ENCODE measurements around the gene DLX2.

DLX2 gene

DNA sequence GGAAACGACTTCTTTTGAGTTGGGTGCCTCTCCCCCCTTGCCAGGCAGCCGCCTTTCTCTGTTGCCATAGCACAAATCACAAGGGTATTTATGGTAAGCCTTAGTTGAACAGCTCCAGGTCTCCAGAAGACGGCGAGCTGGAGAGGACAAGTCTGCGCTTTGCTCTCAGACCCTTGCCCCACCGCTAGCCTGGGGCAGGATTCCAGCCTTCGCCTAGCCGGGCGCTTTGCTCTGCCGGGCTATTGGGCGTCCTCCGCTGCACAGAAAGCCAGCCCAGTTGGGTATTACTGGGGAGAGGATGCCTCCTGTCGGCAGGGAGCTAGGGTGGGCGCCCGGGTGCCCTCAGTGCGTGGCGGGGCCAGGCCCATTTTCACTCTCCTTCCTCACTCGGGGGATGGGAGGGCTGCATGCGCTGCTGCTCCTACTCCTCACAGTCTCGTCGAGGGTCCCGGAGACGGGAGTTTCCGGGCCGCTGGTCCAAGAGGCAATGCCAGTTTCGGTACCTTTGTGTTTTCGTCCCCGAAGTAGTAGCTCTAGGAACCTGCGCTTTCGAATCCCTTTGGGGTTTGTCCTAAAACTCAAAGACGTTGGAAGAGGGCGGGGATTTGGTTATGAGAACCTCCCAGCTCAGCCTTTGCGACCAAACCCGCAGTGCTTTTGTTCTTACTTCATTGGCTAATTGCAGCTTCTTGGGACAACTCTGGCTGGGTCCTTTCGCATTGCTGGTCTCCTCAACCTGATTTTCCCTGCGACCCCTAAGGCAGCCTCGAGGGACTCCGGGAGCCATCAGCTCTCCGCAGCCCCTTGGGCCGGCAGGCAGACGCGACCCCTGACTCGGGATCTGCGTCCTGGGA is 3.6 kb upstream of the DLX2 start:
- Histone ChIP-seq H3K27ac (no peak overlapping the region), H3K4me3 (IDR thresholded peaks at IDR 0.05; ENCODE audit: insufficient read depth, low read depth, low read length) (no peak overlapping the region), H3K9ac (no peak overlapping the region), H3K27me3 (ENCODE audit: insufficient read depth, low read depth) (peaks cover 18% of the 10 kb centered on the region), H3K36me3 (ENCODE audit: insufficient read depth) (no peaks in the 10 kb centered on the region), H3K4me1 (ENCODE audit: low read depth, poor library complexity, severe bottlenecking) (peaks cover 17% of the 10 kb centered on the region), H2AFZ (ENCODE audit: low read depth) (peak overlapping the region; percentile 68), H3K79me2 (ENCODE audit: insufficient read depth, low read depth) (no peaks in the 10 kb centered on the region), H4K20me1 (ENCODE audit: insufficient read depth) (no peaks in the 10 kb centered on the region), H3K4me2 (peak overlapping the region; percentile 81; the same call in 1 of the 2 replicates)
- TF ChIP-seq, protein P1, sequence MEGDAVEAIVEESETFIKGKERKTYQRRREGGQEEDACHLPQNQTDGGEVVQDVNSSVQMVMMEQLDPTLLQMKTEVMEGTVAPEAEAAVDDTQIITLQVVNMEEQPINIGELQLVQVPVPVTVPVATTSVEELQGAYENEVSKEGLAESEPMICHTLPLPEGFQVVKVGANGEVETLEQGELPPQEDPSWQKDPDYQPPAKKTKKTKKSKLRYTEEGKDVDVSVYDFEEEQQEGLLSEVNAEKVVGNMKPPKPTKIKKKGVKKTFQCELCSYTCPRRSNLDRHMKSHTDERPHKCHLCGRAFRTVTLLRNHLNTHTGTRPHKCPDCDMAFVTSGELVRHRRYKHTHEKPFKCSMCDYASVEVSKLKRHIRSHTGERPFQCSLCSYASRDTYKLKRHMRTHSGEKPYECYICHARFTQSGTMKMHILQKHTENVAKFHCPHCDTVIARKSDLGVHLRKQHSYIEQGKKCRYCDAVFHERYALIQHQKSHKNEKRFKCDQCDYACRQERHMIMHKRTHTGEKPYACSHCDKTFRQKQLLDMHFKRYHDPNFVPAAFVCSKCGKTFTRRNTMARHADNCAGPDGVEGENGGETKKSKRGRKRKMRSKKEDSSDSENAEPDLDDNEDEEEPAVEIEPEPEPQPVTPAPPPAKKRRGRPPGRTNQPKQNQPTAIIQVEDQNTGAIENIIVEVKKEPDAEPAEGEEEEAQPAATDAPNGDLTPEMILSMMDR (conservative IDR thresholded peaks at IDR 0.05; ENCODE audit: low read depth, low read length) = 0 out of 2 replicates have a peak, but pooled peaks have one; percentile 18

GRCh38 chr2:172105471-172106107 is 2.9 kb upstream of the DLX2 start:
- Histone ChIP-seq H3K4me3 (IDR thresholded peaks at IDR 0.05; ENCODE audit: insufficient read depth, low read depth, low read length) (no peak overlapping the region), H4K20me1 (ENCODE audit: insufficient read depth) (no peaks in the 10 kb centered on the region), H2AFZ (ENCODE audit: low read depth) (no peak overlapping the region), H3K4me2 (no peak overlapping the region), H3K36me3 (ENCODE audit: insufficient read depth) (no peaks in the 10 kb centered on the region), H3K79me2 (ENCODE audit: insufficient read depth, low read depth) (no peaks in the 10 kb centered on the region), H3K27ac (no peak overlapping the region), H3K4me1 (ENCODE audit: low read depth, poor library complexity, severe bottlenecking) (peaks cover 19% of the 10 kb centered on the region), H3K9ac (no peak overlapping the region), H3K27me3 (ENCODE audit: insufficient read depth, low read depth) (peaks cover 26% of the 10 kb centered on the region)
- TF ChIP-seq, protein P1 (conservative IDR thresholded peaks at IDR 0.05; ENCODE audit: low read depth, low read length) = no peak

DNA sequence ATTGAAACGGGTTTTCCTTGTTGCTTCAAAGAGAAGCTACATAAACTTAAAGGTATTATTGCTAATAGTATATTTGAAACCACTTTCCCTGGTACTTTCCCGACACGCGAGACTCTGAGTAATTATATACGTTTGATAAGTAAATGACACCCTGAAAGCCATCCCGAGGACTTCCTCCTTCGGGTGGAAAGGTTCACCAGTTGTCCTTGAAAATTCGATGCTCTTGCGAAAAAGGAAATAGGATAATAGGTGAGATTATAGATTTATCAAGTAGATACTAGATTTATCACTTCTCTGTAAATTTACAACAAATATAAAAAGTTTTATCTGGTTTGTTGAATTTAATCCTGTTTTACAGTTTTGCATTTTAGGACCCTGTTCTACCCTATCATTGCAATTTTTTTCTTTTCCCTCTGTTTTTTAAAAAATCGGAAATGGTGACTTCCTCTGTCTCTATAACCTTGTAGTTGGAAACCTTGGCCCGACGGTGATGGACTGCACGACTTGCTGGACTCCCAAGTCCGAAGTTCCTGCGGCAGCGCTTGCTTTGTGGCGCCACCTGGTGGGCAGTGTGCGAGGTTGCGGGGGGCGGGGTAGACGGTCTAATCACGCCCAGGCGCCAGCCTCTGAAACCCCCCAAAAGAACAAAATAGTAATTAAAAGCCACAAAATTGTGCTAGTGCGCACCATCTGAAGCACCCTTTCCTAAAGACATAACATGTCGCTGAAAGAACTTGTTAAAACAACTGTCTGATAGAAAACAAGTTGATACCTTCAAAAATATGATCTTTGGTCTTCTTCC is 972 bp upstream of the DLX2 start:
- Histone ChIP-seq H3K27me3 (ENCODE audit: insufficient read depth, low read depth) (peaks cover 45% of the 10 kb centered on the region), H3K4me1 (ENCODE audit: low read depth, poor library complexity, severe bottlenecking) (peaks cover 28% of the 10 kb centered on the region), H3K79me2 (ENCODE audit: insufficient read depth, low read depth) (no peaks in the 10 kb centered on the region), H3K36me3 (ENCODE audit: insufficient read depth) (no peaks in the 10 kb centered on the region), H4K20me1 (ENCODE audit: insufficient read depth) (no peaks in the 10 kb centered on the region), H3K4me2 (peak overlapping the region; percentile 74), H3K9ac (no peak overlapping the region), H3K27ac (no peak overlapping the region), H2AFZ (ENCODE audit: low read depth) (peak overlapping the region; percentile 47; the same call in 1 of the 2 replicates), H3K4me3 (IDR thresholded peaks at IDR 0.05; ENCODE audit: insufficient read depth, low read depth, low read length) (no peak overlapping the region)
- TF ChIP-seq, protein P1 (conservative IDR thresholded peaks at IDR 0.05; ENCODE audit: low read depth, low read length) = peak; percentile 99

- H3K27me3 ChIP-seq (ENCODE audit: insufficient read depth, low read depth) = peaks cover 63% of the 10 kb centered on the region
- no peaks in the 10 kb centered on the region for H3K79me2 ChIP-seq (ENCODE audit: insufficient read depth, low read depth)
- TF ChIP-seq, protein P1 (conservative IDR thresholded peaks at IDR 0.05; ENCODE audit: low read depth, low read length) = no peak
- H2AFZ ChIP-seq (ENCODE audit: low read depth) = peak overlapping the region; percentile 47; the same call in 1 of the 2 replicates
- H4K20me1 ChIP-seq (ENCODE audit: insufficient read depth) = no peaks in the 10 kb centered on the region
- peaks cover 46% of the 10 kb centered on the region for H3K4me1 ChIP-seq (ENCODE audit: low read depth, poor library complexity, severe bottlenecking)
- H3K9ac ChIP-seq = no peak overlapping the region
- no peak overlapping the region for H3K4me3 ChIP-seq (IDR thresholded peaks at IDR 0.05; ENCODE audit: insufficient read depth, low read depth, low read length)
- H3K4me2 ChIP-seq = peak overlapping the region; percentile 74
- H3K27ac ChIP-seq = no peak overlapping the region
- no peaks in the 10 kb centered on the region for H3K36me3 ChIP-seq (ENCODE audit: insufficient read depth)
These were observed 794 bp downstream of the DLX2 start for GRCh38 chr2:172101821-172102390.

Measured in KMS-11 (cell line).